ENCODE measurements around the gene TGFBRAP1. TPM values are rescaled to one million over a fixed set of nuclear protein-coding genes. Genes with fewer than 3 reads are reported as not detected.

Gene TGFBRAP1
- total RNA-seq, 1 experiment from 2014 or later, result 19.3 TPM

GRCh38 chr2:105249891-105250290 is 79.6 kb downstream of the TGFBRAP1 start:
- Mint-ChIP-seq H3K4me3 (ENCODE audit: unreplicated experiment) (no peak overlapping the region), H3K27me3 (ENCODE audit: insufficient read depth, unreplicated experiment) (peaks cover 15% of the 10 kb centered on the region), H3K4me1 (ENCODE audit: insufficient read depth, unreplicated experiment) (peaks cover 12% of the 10 kb centered on the region), H3K36me3 (ENCODE audit: insufficient read depth, unreplicated experiment) (no peaks in the 10 kb centered on the region), H3K9me3 (ENCODE audit: unreplicated experiment) (no peaks in the 10 kb centered on the region), H3K27ac (ENCODE audit: low read depth, unreplicated experiment) (no peak overlapping the region)
- no TSS peak for BruUV-seq (replicated peaks)
- ChIA-PET CTCF (no interaction called here), POLR2A (no interaction called here)
- DNase-seq (ENCODE audit: unreplicated experiment), result no peak
- intact Hi-C loops (cut with micrococcal nuclease), result no loop called here
- TF ChIP-seq CTCF (IDR thresholded peaks at IDR 0.05; ENCODE audit: unreplicated experiment), result no peak

GRCh38 chr2:105249181-105249580 is 80.4 kb downstream of the TGFBRAP1 start:
- Mint-ChIP-seq H3K9me3 (ENCODE audit: unreplicated experiment) (no peaks in the 10 kb centered on the region), H3K27me3 (ENCODE audit: insufficient read depth, unreplicated experiment) (peaks cover 15% of the 10 kb centered on the region), H3K4me1 (ENCODE audit: insufficient read depth, unreplicated experiment) (peaks cover 12% of the 10 kb centered on the region), H3K36me3 (ENCODE audit: insufficient read depth, unreplicated experiment) (no peaks in the 10 kb centered on the region), H3K27ac (ENCODE audit: low read depth, unreplicated experiment) (no peak overlapping the region), H3K4me3 (ENCODE audit: unreplicated experiment) (no peak overlapping the region)
- POLR2A ChIA-PET, result no interaction called here
- DNase-seq (ENCODE audit: unreplicated experiment), result peak; percentile 11
- CTCF ChIA-PET, result no interaction called here
- no peak for TF ChIP-seq CTCF (IDR thresholded peaks at IDR 0.05; ENCODE audit: unreplicated experiment)
- BruUV-seq (replicated peaks), result no TSS peak
- intact Hi-C loops (cut with micrococcal nuclease), result no loop called here

GRCh38 chr2:105248316-105249070 is 81.0 kb downstream of the TGFBRAP1 start:
- TF ChIP-seq CTCF (IDR thresholded peaks at IDR 0.05; ENCODE audit: unreplicated experiment), result no peak
- H3K27ac Mint-ChIP-seq (ENCODE audit: low read depth, unreplicated experiment), result no peak overlapping the region
- peaks cover 12% of the 10 kb centered on the region for H3K4me1 Mint-ChIP-seq (ENCODE audit: insufficient read depth, unreplicated experiment)
- H3K4me3 Mint-ChIP-seq (ENCODE audit: unreplicated experiment), result no peak overlapping the region
- H3K27me3 Mint-ChIP-seq (ENCODE audit: insufficient read depth, unreplicated experiment), result peaks cover 15% of the 10 kb centered on the region
- intact Hi-C loops (cut with micrococcal nuclease), result no loop called here
- POLR2A ChIA-PET, result no interaction called here
- DNase-seq (ENCODE audit: unreplicated experiment), result no peak
- no TSS peak for BruUV-seq (replicated peaks)
- H3K9me3 Mint-ChIP-seq (ENCODE audit: unreplicated experiment), result no peaks in the 10 kb centered on the region
- CTCF ChIA-PET, result interaction anchor here (0.9 kb wide), 1 partner anchor 134 kb away, joined by 4 read pairs; no protein-coding TSS in a partner anchor
- no peaks in the 10 kb centered on the region for H3K36me3 Mint-ChIP-seq (ENCODE audit: insufficient read depth, unreplicated experiment)

GRCh38 chr2:105244451-105244850 is 85.1 kb downstream of the TGFBRAP1 start:
- Mint-ChIP-seq H3K27ac (ENCODE audit: low read depth, unreplicated experiment) (no peak overlapping the region), H3K4me3 (ENCODE audit: unreplicated experiment) (no peak overlapping the region), H3K4me1 (ENCODE audit: insufficient read depth, unreplicated experiment) (peaks cover 3% of the 10 kb centered on the region), H3K36me3 (ENCODE audit: insufficient read depth, unreplicated experiment) (no peaks in the 10 kb centered on the region), H3K27me3 (ENCODE audit: insufficient read depth, unreplicated experiment) (peaks cover 6% of the 10 kb centered on the region), H3K9me3 (ENCODE audit: unreplicated experiment) (no peaks in the 10 kb centered on the region)
- ChIA-PET CTCF (interaction anchor here (17.3 kb wide), 1 partner anchor 130 kb away, joined by 420 read pairs; no protein-coding TSS in a partner anchor), POLR2A (no interaction called here)
- no TSS peak for BruUV-seq (replicated peaks)
- intact Hi-C loops (cut with micrococcal nuclease), result no loop called here
- DNase-seq (ENCODE audit: unreplicated experiment), result no peak
- no peak for TF ChIP-seq CTCF (IDR thresholded peaks at IDR 0.05; ENCODE audit: unreplicated experiment)
